Cardiac fibroblast (primary cell): Measurements from ENCODE around the gene PRKACA.
"Not testable (repeated sequence)": the region's sequence is repeated elsewhere in the genome, so short reads cannot be mapped to it uniquely, and the experiment has no call there.

Experiments used
- DNase-seq, 2 donors: peaks; one replicate each; pipeline versions ENCODE4 v3.0.0 to v3.0.0-alpha.2; 2010; ENCODE audit warnings: low read depth in 2 of 2
- H3K4me3 ChIP-seq, 2 donors: replicated peaks in 1 of 2; 1 replicate in 1 of 2; 2 replicates in 1 of 2; pipeline ENCODE4 v1.5.1; 2011; ENCODE audit warnings: low read depth in 2 of 2, low read length in 2 of 2, mild to moderate bottlenecking in 2 of 2, moderate library complexity in 1 of 2
- TF ChIP-seq, protein P1 (sequence below): IDR thresholded peaks from one replicate; pipeline ENCODE4 v1.5.1; 2011; ENCODE audit warnings: low read depth, mild to moderate bottlenecking, low read length, inconsistent platforms

PRKACA gene

DNA sequence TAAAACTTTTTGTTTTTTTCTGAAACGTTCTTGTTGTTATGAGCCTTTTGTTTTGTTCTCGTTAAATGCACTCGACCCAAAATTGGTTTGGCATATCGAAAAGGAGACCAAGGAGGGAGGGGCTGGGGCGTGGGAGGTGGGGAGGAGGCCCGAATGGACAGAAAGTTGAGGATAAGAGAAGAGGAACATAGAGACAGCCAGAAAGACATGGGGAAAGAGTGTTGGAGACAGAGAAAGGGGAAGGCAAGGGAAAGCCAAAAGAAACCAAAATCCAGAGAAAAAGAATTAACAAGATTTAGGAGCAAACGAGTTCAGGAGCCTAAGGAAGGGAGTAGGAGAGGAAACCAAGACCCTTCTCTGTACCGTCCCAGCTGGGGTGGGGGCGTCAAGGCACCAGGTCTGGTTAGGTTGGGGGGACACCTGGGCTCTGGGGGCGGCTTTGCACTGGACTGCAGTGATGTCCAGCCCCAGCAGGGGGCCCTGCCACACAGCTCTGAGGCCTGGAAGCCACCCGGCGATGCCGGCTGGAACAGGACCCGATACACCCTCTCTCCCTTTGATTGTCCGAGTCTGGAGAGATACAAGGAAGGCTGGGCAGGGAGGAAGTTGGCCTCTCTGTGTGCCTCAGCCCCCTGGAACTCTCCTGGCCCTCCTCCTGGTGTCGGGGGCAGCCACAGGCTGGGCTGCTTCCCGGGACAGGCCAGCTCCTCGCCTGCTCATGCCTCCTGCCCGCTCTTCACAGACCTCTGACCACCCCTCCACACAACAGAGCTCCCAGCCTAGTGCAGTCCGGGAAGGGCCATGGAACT lies 30.4 kb upstream of the PRKACA start:
- H3K4me3 ChIP-seq, result no peak overlapping the region
- TF ChIP-seq, protein P1, sequence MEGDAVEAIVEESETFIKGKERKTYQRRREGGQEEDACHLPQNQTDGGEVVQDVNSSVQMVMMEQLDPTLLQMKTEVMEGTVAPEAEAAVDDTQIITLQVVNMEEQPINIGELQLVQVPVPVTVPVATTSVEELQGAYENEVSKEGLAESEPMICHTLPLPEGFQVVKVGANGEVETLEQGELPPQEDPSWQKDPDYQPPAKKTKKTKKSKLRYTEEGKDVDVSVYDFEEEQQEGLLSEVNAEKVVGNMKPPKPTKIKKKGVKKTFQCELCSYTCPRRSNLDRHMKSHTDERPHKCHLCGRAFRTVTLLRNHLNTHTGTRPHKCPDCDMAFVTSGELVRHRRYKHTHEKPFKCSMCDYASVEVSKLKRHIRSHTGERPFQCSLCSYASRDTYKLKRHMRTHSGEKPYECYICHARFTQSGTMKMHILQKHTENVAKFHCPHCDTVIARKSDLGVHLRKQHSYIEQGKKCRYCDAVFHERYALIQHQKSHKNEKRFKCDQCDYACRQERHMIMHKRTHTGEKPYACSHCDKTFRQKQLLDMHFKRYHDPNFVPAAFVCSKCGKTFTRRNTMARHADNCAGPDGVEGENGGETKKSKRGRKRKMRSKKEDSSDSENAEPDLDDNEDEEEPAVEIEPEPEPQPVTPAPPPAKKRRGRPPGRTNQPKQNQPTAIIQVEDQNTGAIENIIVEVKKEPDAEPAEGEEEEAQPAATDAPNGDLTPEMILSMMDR, result peak; percentile 94
- peak; percentile 69 to 78 for DNase-seq

DNA sequence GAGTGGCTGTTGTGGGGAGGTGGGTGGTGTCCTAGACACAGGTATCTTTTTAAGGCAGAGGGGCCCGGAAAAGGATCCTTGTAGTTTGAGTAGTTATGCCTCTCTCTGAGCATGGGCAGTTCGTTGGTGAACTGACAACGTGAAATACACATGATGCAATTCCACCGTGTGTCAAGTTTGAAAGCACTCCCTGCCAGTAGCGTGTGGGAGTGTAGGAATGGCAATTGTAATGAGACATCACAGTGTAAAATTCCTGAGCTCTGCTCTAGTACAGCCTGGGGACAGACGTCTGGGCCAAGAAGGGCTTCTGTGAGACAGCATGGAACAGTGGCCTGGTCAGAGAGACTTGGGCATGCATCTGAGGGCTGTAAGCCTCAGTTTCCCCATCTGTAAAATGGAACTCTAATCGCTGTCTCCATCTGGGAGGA lies 29.2 kb upstream of the PRKACA start:
- no peak overlapping the region for H3K4me3 ChIP-seq
- DNase-seq, result peak; percentile 84 to 88
- TF ChIP-seq, protein P1, result no peak

DNA sequence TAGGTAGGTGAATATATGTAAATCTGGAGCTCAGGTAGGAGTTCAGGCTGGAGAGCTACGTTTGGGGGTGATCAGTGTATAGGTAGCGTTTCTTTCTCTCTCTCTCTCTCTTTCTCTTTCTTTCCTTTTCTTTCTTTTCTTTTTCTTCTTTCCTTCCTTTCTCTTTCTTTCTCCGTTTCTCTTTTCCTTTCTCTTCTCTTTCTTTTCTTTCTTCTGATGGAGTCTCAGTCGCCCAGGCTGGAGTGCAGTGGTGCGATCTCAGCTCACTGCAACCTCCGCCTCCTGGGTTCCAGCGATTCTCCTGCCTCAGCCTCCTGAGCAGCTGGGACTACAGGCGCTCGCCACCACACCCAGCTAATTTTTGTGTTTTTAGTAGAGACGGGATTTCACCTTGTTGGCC lies 28.6 kb upstream of the PRKACA start:
- DNase-seq, H3K4me3 ChIP-seq: not testable (repeated sequence)

DNA sequence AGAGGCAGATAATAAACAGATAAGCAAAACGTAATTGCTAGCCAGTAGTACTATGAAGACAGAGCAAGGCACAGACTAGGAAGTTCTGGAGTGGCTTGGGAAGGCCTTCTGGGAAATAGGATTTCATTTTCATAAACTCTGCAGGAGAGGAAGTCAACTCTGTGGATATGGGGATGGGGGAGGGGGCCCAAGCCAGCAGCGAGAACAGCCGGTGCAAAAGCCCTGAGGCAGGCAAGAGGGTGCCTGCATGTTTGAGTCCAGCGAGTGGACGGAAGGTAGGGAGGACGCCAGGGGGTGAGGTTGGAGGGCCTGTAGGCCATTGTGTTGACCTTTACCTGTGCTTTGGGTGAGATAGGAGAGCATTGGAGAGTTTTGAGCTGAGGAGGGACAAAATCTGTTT lies 27.8 kb upstream of the PRKACA start:
- DNase-seq, result no peak
- no peak overlapping the region for H3K4me3 ChIP-seq
- TF ChIP-seq, protein P1, result no peak

DNA sequence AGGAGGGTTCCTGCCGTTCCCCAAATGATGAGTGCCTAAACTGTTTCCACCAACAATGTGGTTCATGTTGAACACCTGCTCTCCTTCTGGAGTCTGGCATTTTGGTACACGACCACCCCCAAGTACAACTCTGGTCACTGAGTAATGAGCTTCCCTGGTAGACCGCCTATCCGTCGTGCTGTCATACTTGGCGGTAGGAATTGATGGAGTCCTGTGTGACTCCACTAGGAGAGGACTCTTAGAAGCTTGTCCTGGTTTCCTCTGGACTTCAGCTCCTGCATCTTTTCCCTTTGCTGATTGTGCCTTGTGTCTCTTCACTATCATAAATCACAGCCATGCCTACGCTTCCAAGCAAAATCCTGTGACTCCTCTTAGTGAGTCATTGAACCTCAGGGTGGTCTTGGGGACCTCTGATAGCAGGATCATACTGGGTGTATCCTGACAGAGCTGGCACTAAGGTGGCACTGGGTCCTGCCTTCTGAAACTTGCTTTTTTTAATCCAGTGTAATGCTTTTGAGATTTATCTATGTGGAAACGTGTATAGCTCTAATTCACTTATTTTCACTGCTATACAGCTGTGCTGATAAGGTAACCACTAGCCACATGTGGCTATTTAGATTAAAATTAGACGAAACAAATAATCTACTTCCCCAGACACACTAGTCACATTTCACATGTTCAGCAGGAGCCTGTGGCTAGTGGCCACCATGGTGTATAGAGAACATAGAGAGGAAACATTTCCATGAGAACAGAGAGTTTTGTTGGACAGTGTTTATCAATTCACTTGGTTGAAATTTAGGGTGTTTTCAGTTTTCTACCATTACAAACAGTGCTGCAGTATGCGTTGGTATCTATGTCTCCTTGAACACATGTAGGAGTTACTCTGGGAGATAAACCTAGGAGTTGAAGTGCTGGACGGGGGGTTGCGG lies 25.0 kb upstream of the PRKACA start:
- TF ChIP-seq, protein P1, result no peak
- DNase-seq, result no peak
- H3K4me3 ChIP-seq, result no peak overlapping the region

DNA sequence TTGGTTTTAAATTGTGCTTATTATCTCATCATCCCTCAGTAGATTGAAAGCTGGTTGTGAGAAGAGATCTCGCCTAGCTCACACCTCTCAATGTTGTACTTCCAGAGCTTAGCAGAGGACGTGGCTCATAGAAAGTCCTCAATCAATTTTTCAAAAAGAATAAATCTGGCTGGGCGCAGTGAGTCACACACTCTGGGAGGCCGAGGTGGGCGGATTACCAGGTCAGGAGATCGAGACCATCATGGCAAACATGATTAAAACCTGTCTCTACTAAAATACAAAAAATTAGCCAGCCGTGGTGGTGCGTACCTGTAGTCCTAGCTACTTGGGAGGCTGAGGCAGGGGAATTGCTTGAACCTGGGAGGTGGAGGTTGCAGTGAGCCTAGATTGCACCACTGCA lies 23.5 kb upstream of the PRKACA start:
- no peak overlapping the region for H3K4me3 ChIP-seq
- no peak for DNase-seq
- TF ChIP-seq, protein P1, result no peak

DNA sequence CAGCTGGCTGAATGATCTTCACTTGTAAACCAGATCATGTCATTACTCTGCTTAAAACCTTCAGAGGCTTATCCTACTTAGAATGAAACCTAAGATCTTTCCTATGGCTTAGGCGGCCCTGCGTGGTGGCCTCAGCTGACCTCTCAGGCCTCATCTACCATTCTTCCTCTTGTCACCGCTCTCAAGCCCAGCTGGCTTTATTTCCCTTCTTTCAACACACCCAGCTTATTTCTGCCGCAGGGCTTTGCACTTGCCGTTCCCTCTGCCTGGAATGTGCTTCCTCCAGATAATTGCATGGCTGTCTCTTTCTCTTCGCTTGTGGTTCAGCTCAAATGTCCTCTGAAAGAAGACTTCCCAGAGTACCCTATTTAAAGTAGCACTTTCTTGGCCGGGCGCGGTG lies 22.4 kb upstream of the PRKACA start:
- peak in 1 of 2 donors; percentile 32 for DNase-seq
- TF ChIP-seq, protein P1, result no peak
- H3K4me3 ChIP-seq, result no peak overlapping the region
